ENCODE data around the gene PPP1R16B.

Gene PPP1R16B

DNA sequence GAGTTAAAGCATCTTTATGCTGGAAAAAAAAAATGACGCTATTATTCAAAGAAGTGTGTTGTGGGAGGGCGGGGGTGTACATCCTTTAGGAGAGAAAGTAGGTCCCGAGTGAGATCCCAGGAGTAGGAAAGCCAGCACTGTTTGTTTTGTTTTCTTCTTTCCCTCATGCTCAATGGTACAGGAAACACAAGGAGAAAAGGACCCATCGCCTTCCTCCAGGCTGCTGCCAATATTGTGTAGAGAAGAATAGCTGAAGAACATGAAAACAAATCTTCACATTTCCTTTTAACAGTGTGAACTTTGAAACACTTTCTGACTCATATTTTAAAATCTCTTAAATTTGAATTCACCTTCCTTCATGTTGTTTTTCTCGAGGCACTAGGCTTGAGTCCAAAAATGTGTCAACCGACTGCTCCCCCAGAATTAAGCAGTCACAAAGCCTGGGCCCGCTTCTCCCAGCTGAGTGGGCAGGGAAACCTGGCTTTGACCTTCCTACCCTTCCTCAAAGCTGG lies 22.3 kb downstream of the PPP1R16B start:
- no peak for DNase-seq (ENCODE audit: low read depth)

DNA sequence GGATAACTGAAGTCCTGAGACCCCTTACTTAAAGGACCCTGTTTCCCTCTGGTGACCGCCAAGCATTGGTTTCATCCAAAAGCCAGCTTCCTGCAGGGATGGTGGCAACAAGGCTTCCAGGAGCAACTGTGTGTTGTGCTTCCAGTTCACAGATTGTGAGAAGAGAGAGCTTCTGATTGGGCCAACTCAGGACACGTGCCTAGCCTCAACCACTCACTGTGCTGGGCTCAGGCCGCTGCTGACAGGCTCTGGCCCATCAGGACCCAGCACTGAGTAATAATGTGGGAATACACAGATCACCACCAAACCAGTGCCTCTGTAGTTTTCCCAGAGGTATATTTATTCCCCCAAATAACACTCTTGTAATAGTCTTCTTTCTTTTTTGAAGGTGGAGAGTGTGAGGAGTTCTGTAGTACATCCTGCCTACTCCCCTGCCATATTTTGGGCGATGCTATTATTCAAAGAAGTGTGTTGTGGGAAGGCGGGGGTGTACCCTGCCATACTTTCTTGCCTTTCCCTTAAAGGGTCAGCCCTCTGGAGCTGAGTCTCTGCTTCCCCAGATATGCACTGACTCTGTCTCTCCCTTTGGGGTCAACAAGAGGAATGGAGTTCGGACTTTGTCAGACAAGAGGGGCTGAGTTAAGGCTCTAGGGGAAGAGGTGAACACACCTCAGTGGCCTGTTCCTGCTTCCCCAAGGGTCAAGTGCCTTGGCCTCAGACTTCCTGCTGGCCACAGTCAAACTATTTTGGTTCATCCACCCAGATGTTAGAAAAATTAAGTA lies 23.2 kb downstream of the PPP1R16B start:
- DNase-seq (ENCODE audit: low read depth), result no peak

DNA sequence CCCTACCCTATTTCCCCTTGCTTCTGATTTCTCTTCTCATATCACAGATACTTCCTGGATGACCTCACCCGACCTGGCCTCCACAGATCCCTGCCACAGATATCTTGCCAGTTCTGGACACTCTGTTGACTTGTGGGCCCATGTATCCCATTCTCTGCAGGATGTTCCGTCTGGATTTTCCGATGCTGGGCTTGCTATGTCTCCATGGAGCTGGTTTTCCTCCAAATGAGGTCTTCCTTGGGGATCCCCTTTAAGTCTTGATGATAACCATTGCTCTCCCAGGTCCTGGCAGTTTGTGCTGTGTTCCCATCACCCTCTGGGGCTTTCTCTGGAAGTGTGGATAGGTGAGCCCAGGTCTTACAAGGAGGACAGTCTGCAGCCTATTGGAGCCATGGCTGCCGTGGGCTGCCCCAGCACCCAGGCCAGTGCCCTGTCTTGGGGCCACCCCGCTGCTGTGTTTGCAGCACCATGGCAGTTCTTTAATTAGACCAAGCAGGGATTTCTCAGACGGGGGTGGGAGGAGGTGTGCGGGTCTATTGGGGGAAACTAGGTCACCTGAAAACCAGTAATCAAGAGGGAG lies 23.9 kb downstream of the PPP1R16B start:
- DNase-seq (ENCODE audit: low read depth), result no peak

DNA sequence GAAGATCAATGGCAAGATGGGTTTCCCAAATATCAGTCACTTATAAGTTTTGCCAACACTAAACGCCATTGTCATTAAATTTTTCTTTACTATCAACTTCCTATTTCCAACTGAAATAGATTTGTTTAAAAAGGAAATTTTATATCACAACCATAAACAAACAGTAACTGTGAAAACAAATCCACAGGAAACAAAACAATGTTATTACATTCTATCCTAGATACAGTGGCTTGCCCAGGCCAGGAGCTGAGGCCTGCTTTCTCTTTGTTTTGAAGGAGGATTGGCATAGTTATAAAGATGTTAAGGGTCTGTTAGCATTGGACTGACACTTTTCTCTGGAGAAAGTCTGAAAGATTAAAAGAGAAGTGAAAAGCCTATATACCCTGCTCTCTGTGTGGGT lies 24.9 kb downstream of the PPP1R16B start:
- no peak for DNase-seq (ENCODE audit: low read depth)

DNA sequence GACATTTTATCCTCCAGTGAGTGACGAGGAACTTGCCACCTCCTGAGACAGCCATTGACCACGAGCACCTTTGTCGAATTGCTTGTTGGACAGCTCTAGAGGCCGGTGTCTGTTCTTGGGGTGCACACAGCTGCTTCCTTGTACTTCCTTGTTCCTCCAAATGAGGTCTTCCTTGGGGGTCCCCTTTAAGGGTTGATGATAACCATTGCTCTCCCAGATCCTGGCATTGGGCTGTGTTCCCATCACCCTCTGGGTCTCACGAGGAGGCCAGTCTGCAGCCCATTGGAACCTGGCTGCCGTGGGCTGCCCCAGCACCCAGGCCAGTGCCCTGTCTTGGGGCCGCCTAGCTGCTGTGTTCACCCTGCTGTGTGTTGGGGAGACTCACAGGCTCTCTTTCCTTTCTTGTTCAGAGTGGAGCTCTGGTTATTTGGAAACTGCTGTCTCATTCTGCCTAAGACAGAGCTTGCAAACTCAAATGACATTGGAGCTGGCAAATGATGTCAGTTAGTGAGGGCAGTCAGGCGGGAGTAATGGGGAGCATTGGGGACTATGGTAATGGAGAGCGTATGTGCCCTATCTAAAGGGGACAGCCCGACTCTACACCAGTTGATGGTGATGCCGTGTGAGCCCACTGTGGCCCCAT lies 25.7 kb downstream of the PPP1R16B start:
- no peak for DNase-seq (ENCODE audit: low read depth)

DNA sequence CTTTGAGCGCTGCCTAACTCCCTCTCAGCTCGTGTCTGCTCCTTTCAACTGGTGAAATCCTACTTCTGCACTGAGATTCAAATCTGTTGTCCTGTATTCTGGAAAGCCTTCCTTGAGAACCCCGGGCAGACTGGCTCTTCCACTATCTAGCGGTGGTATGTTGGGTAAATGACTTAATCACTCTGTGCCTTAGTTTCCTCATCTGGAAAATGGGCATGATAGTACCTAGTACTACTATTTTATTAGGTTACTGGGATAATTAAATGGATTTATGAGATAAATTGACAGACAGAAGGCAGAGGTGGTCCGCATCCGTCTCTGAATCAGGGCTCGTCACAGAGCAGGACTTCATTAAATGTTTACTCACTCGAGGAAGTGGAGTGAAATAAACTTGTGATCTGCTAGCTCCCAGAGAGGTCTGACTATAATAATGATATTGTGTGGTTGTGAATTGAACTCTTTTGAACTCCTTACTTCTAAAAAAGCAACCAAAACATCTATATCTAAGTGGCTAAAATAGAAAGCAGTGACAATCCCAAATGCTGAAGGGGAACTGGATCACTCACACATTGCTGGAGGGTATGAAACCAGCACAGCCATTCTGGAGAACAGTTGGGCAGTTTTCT lies 26.6 kb downstream of the PPP1R16B start:
- DNase-seq (ENCODE audit: low read depth), result no peak

DNA sequence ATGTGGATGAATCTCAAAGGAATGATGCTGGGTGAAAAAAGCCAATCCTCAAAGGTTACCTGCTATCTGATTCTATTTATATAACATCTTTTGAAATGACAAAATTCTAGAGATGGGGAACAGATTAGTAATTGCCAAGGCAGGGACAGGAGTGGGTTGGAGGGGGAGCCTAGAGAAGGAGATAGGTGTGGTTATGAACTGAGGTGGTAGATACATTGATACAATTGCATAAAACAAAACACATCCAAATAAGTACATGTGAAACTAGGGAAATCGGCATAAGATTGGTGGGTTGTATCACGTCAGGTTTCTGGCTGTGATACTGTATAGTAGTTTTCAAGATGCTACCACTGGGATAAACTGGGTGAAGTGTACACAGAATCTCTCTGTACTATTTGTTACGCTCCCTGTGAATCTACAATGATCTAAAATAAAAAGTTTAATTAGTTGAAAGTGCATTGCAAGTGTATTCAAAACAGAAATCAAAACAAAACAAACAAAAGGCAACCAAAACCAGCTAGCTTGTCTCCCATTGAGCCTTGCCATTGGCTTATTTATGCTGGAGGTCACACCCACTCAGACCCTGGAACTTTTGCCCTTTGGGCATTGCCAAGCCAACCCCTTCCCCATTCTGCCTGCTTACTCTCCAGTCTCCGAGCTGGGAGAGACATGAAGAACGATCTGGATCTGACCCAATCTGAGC lies 27.8 kb downstream of the PPP1R16B start:
- no peak for DNase-seq (ENCODE audit: low read depth)

DNA sequence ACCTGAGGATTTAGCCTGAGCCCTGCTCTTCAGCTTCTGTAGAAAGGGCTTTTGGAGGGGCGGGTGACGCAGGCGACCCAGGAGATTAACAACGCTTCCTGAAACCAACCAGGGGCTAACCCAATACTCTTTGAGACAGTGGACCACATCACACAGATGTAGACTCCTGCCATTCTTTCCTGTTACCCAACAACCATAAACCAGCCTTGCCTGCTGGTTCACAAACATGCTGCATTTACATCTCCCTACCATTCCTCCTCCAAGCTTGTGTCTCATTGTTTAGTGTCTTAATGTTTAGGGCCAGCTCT lies 28.3 kb downstream of the PPP1R16B start:
- no peak for DNase-seq (ENCODE audit: low read depth)

DNA sequence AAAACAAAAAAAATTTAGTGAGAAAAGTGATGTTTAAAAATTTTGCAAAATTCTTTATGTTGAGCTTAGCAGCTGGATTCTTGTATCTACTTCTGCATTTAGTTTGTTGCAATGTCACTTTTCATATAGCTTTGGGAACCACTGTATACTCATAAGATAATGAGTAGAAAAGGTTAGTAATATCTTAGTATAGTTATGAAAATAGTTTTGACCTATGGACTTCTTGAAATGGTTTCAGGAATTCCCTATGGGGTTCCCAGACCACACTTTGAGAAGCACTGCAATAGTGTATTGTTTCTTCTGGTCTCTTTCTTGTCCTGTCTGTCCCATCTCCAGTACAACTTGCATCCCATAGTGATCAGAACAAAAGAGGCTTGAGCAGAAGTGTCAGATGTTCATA lies 29.4 kb downstream of the PPP1R16B start:
- no peak for DNase-seq (ENCODE audit: low read depth)

DNA sequence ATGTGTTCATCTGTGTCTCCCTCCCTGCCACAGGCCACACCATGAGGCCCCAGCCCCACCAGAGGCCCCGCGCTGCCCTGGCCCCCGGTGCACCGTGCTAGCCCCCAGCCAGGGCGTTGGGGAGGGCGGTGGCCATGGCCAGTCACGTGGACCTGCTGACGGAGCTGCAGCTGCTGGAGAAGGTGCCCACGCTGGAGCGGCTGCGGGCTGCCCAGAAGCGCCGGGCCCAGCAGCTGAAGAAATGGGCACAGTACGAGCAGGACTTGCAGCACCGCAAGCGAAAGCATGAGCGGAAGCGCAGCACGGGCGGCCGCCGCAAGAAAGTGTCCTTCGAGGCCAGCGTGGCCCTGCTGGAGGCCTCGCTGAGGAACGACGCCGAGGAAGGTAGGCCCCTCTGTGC lies 30.3 kb downstream of the PPP1R16B start:
- no peak for DNase-seq (ENCODE audit: low read depth)

DNA sequence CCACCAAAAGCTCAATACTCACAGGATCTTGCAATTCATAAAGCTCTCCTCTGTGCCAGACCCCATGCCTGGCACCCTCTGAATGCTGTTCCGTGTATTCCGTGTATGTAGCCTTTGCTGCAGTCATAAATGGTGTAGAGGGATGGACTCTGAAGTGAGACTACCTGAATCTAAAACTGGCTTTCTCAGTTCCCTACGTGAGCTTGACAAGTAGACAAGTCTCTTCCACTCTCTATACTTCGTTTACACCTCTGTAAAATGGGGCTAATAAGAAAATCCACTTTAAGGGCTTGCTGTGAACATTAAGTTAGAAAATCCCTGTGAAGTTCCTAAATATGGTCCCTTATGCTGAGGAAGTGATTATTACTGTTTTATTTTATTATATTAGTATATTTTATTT lies 31.5 kb downstream of the PPP1R16B start:
- no peak for DNase-seq (ENCODE audit: low read depth)

DNA sequence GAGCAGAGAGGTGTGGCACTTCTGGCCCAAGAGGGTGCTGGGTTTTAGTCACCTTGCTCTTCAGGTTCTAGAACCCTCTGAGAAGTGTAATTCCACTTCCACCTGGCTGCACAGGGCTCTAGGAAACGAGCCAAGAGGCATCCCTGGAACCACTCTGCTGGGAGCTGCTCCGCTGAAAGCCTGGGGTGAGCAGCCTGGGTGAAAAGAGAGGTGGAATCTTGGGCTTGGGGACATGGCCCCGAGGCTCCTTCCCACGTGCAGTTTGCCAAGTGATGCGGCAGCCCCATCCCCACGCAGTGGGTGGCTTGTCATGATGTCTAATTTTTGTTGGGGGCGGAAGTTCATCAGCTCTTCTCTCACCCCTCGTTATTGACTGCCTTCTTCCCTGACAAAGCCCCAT lies 32.8 kb downstream of the PPP1R16B start:
- DNase-seq (ENCODE audit: low read depth), result no peak

DNA sequence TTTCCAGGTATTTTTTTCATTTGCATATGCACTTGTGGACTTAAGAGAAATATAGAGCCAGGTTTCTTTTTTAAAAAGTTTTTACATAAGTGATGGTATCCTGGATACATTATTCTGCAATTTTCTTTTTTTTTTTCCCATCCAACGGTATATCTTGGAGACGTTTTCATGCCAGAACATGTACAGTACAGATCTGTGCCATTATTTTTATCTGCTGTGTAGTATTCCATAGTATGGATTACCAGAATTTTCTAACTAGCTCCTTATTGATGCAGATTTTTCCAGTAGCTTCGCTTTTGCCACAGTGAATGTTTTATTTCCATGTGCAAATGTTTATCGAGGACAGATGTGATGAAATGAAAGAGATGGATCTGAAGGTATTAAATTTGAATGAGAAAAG lies 34.1 kb downstream of the PPP1R16B start:
- no peak for DNase-seq (ENCODE audit: low read depth)

DNA sequence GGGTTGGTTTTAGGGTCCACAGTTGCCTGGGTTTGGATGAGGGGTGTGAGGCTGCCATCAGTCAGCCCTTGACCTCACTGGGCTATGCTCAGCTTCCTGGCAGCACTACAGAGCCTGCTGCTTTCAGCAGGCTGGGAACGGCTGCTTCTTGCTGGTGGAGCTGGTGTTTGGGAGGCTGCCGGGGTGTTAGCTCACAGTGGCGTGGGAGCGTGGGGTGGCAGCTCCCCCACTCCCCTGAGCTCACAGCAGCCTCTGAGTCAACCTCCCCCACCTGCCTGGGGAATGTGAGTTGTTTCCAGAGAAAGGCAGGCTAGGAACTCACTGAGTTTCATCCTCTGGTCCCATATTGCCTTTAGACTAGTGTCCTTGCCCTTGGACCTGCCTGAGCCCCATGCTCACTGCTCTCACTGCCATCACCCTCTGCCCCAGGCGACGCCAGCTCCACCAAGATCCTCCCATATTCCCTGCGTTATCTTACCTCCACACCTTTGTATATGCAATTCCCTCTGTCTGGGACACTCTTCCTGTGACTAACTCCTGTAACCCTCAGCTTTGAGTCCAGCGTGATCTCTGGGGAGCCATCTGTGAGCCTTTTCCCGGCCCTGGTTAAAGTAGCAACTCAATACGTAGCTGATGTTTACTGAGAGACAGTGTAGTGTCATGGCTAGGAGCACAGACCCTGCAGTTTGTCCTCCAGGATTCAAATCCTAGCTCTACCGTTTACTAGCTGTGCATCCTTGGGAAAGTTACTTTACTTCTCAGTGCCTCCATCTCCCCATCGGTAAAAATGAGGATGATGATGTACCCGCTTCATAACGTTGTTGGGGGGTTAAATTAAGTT lies 34.8 kb downstream of the PPP1R16B start:
- DNase-seq (ENCODE audit: low read depth), result peak; percentile 40

DNA sequence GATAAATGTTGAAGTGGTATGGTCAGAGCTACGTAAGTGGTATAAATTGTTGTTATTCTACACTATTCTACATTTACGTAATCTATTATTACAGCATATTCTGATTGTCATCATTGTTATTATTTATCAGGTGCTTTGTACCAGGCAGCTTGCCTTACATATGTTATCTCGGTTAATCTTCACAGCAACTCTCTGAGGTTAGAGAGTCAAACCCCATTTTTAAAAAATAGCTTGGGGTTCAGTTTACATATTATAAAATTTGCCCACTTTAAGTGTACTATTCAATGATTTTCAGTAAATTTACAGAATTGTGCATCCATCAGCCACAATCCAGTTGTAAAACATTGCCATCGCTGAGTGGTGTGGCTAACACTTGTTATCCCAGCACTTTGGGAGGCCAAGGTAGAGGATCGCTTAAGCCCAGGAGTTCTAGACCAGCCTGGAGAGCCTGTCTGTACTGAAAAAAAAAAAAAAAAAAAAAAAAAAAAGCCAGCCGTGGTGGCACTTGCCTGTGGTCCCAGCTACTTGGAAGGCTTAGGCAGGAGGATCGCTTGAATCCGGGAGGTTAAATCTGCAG lies 35.5 kb downstream of the PPP1R16B start:
- no peak for DNase-seq (ENCODE audit: low read depth)

DNA sequence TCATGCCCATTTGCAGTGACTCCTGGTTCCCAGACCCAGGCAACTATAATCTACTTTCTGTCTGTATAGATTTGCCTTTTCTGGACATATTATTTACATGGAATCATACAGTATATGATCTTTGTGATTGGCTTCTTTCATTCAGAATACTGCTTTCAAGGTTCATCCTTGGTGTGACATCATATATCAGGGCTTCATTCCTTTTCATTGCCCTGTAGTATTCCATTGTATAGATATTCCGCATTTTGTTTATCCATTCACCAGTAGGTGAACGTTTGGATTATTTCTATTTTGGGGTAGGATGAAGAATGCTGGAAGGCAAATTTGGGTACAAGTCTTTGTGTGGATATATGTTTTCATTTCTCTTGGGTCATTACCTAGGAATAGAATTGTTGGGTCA lies 36.1 kb downstream of the PPP1R16B start:
- no peak for DNase-seq (ENCODE audit: low read depth)

DNA sequence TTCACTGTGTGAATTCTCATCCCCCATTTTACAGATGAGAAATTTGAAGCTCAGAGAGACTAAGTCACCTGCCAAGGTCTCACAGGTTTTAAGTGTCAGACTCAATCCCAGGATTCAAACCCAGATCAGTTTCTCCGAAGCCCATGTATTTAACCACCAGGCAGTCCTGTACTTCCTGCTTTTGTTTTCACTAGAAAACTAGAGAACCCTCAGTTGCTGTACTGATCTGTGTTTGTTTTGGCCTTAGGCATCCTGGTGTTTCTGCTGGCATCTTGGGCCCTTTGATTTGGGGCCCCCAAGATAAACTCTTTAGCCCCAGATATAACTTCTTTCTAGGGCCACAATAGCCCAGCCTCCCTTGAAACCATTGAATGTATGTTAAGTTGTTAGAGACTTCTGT lies 36.5 kb downstream of the PPP1R16B start:
- no peak for DNase-seq (ENCODE audit: low read depth)

DNA sequence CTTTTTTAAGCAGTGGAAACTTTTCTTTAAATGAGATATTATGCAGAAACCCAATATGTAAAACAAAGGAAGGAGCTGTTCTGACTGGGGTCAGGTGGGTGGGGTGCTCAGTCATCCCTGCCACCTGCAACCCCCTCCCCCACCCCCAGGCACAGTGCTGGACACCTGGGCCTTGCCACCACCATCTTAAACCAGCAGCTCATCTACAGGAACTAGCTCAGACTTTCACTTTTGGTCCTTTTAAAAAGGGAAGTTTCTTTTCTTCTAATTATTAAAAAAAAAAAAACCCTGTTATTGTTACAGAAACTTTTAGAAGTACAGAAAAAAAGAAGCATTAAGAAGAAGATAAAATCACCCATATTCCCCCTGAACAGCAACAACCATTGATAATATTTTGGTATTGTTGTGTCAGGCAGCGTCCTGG lies 37.1 kb downstream of the PPP1R16B start:
- peak; percentile 68 for DNase-seq (ENCODE audit: low read depth)

DNA sequence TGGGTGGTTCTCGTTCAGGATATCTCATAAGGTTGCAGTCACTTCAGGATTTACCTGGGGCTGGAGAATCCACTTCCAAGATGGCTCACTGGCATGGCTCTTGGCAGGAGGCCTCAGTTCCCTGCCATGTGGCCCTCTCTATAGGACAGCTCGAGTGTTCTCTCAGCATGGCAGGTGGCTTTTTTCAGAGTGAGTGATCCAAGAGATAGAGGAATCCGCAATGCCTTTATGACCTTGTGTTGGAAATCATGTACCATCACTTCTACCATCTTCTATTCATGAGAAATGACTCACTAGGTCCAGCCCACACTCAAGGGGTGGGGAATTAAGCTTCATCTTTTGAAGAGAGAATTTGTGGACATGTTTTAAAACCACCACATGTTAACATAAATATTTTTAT lies 37.8 kb downstream of the PPP1R16B start:
- peak; percentile 42 for DNase-seq (ENCODE audit: low read depth)

DNA sequence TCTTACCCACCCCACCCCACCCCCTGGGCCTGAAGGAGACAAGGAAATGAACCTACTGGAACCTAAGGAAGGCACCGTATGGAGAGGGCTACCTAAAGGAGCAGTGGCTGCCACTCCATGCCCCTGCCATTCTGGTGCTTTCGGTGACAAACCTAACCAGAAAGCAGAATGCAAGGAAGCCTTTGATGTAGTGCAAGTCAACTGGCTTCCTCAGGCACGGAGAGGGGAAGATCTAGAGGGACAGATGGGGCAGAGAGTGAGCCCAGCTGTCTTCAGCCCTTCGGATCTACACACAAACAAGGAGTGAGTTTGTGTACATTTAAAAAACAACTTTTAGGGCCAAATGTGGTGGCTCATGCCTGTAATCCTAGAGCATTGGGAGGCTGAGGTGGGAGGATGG lies 39.5 kb downstream of the PPP1R16B start:
- DNase-seq (ENCODE audit: low read depth), result no peak

DNA sequence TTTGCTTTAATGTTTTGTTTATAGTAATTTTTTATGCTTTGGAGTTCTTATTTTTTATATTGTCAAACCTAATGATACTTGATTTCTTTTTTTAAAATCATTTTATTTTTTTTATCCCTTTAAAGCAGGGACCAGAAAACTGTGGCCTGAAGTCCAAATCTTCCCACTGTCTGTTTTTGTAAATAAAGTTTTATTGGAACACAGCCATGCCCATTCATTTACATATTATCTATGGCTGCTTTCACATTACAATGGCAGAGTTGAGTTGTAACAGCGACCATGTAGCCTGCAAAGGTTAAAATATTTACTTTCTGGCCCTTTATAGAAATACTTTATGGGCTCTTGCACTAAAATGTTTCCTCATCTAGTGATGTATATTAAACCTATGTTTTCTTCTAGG lies 42.3 kb downstream of the PPP1R16B start:
- no peak for DNase-seq (ENCODE audit: low read depth)
